Ammon's horn (tissue), 1 donor: ENCODE results near the gene TNS3.
"Not testable (repeated sequence)": the region's sequence is repeated elsewhere in the genome, so short reads cannot be mapped to it uniquely, and the experiment has no call there.

Experiments
- DNase-seq: peaks from one replicate; pipeline ENCODE4 v3.0.0-alpha.2; 2016; ENCODE audit warnings: low spot score

TNS3 gene

GRCh38 chr7:47561715-47562446 is 20.0 kb downstream of the TNS3 start:
- no peak for DNase-seq

- no peak for DNase-seq
Observed at GRCh38 chr7:47559306-47560220, 22.3 kb downstream of the TNS3 start.

GRCh38 chr7:47557694-47558670 is 23.9 kb downstream of the TNS3 start:
- DNase-seq: no peak

GRCh38 chr7:47557317-47557693 is 24.6 kb downstream of the TNS3 start:
- no peak for DNase-seq

- DNase-seq: no peak
Observed at GRCh38 chr7:47556511-47557180, 25.3 kb downstream of the TNS3 start.

GRCh38 chr7:47553309-47553708 is 28.6 kb downstream of the TNS3 start:
- no peak for DNase-seq

GRCh38 chr7:47552621-47553020 is 29.3 kb downstream of the TNS3 start:
- DNase-seq: no peak

GRCh38 chr7:47551668-47552440 is 30.1 kb downstream of the TNS3 start:
- no peak for DNase-seq

GRCh38 chr7:47550788-47551470 is 31.0 kb downstream of the TNS3 start:
- no peak for DNase-seq

- no peak for DNase-seq
Observed at GRCh38 chr7:47549916-47550315, 32.0 kb downstream of the TNS3 start.

GRCh38 chr7:47549397-47549796 is 32.5 kb downstream of the TNS3 start:
- DNase-seq: no peak

- no peak for DNase-seq
Observed at GRCh38 chr7:47548546-47548945, 33.4 kb downstream of the TNS3 start.

GRCh38 chr7:47546733-47547494 is 35.0 kb downstream of the TNS3 start:
- DNase-seq: no peak

- DNase-seq: no peak
Observed at GRCh38 chr7:47546171-47546570, 35.7 kb downstream of the TNS3 start.

GRCh38 chr7:47544416-47544815 is 37.5 kb downstream of the TNS3 start:
- DNase-seq: no peak

GRCh38 chr7:47543714-47544113 is 38.2 kb downstream of the TNS3 start:
- DNase-seq: no peak

- DNase-seq: no peak
Observed at GRCh38 chr7:47543056-47543455, 38.9 kb downstream of the TNS3 start.

- no peak for DNase-seq
Observed at GRCh38 chr7:47542051-47542450, 39.9 kb downstream of the TNS3 start.

- not testable (repeated sequence) for DNase-seq
Observed at GRCh38 chr7:47541485-47541884, 40.4 kb downstream of the TNS3 start.
